GM12878 (cell line): ENCODE data around the gene FTMT. TPM values are rescaled to one million over a fixed set of nuclear protein-coding genes. Genes with fewer than 3 reads are reported as not detected.

Source experiments
- ATAC-seq: fragments of 200-7000 bp; cut with Tn5 transposase; 3 replicates; pipeline ENCODE4 v1.9.1; 2020; ENCODE audit warnings: mild to moderate bottlenecking, moderate library complexity
- BruUV-seq: library from RNA; stranded (reverse); fragments of 400-500 nt; replicated peaks from 2 replicates; lab custom pipeline; 2021; lab: Mats Ljungman, UMichigan
- CTCF ChIA-PET: fragments of 300-600 bp; sonication (Branson Sonifier 250); formaldehyde crosslinking; extraction: SDS; loops from one replicate; lab custom pipeline; 2021; ENCODE audit warnings: inconsistent platforms; lab: Yijun Ruan, JAX
- POLR2A ChIA-PET: fragments of 350-600 bp; formaldehyde crosslinking; extraction: SDS; loops from one replicate; lab custom pipeline; 2021; ENCODE audit warnings: inconsistent platforms; lab: Charles Lee
- RAD21 ChIA-PET: fragments of 300-600 bp; sonication (Branson Sonifier 250); formaldehyde crosslinking; loops from one replicate; lab custom pipeline; 2023; ENCODE audit warnings: antibody characterized with exemption; ENCODE audit not compliant: unreplicated experiment; lab: Charles Lee
- SMC1A ChIA-PET: fragments of 300-600 bp; sonication (Branson Sonifier 250); formaldehyde crosslinking; loops from one replicate; lab custom pipeline; 2023; ENCODE audit not compliant: unreplicated experiment, uncharacterized antibody; lab: Charles Lee
- DNase-seq: peaks from one replicate; pipeline ENCODE4 v3.0.0-alpha.2; 2011; ENCODE audit warnings: low read depth, low spot score
- FAIRE-seq: peaks from 3 replicates; lab custom pipeline; 2011; peaks lifted over from hg19 to GRCh38; lab: Jason Lieb, UNC
- H2AFZ ChIP-seq: 2 replicates; pipeline ENCODE4 v1.6.0; 2011; ENCODE audit warnings: low read depth, low read length, control low read depth; ENCODE audit not compliant: control insufficient read depth
- H3K27ac ChIP-seq: 2 replicates; pipeline ENCODE4 v1.5.1; 2011; ENCODE audit warnings: control low read depth; ENCODE audit not compliant: control insufficient read depth, insufficient read depth
- H3K27me3 ChIP-seq, 2 experiments: replicated peaks in 1 of 2; 2 replicates each; pipeline versions ENCODE4 v1.6.0 to v1.6.1; 2011; ENCODE audit warnings: low read length in 1 of 2; ENCODE audit not compliant: control insufficient read depth in 2 of 2, insufficient read depth in 2 of 2
- H3K36me3 ChIP-seq, 2 experiments: 2 replicates each; pipeline ENCODE4 v1.5.1; 2011; ENCODE audit warnings: low read length in 1 of 2; ENCODE audit not compliant: control insufficient read depth in 2 of 2, insufficient read depth in 2 of 2
- H3K4me1 ChIP-seq: 2 replicates; pipeline ENCODE4 v1.6.1; 2011; ENCODE audit warnings: mild to moderate bottlenecking, low read length, moderate library complexity, mixed read lengths; ENCODE audit not compliant: control insufficient read depth, insufficient read depth
- H3K4me2 ChIP-seq: 2 replicates; pipeline ENCODE4 v1.6.0; 2011; ENCODE audit warnings: control low read depth; ENCODE audit not compliant: control insufficient read depth, insufficient read depth
- H3K4me3 ChIP-seq: fragments of 200-600 bp; sonication (generic); 2 replicates; pipeline ENCODE4 v1.5.1; 2016
- H3K79me2 ChIP-seq: 2 replicates; pipeline ENCODE4 v1.6.0; 2011; ENCODE audit warnings: low read length; ENCODE audit not compliant: control insufficient read depth, insufficient read depth
- H3K9ac ChIP-seq: 2 replicates; pipeline ENCODE4 v1.8.0; 2011; ENCODE audit warnings: low read length, control low read depth, mixed read lengths; ENCODE audit not compliant: control insufficient read depth, insufficient read depth
- H3K9me3 ChIP-seq: replicated peaks from 3 replicates; pipeline ENCODE4 v1.5.1; 2011; ENCODE audit warnings: mild to moderate bottlenecking, low read length; ENCODE audit not compliant: control insufficient read depth, insufficient read depth
- H4K20me1 ChIP-seq: 2 replicates; pipeline ENCODE4 v1.6.0; 2011; ENCODE audit not compliant: control insufficient read depth, insufficient read depth
- ATF7 ChIP-seq: fragments of 450-650 bp; IDR thresholded peaks from 2 replicates; pipeline ENCODE4 v1.6.1; 2016; ENCODE audit warnings: low read depth, mild to moderate bottlenecking
- CHD1 ChIP-seq: IDR thresholded peaks from 2 replicates; pipeline ENCODE4 v1.6.1; 2012; ENCODE audit warnings: low read depth, low read length, improper control_type of control experiment
- ETV6 ChIP-seq, 2 experiments: fragments of 450-650 bp in 1 of 2; IDR thresholded peaks in 1 of 2; conservative IDR thresholded peaks in 1 of 2; 2 replicates each; pipeline ENCODE4 v1.6.1; 2014; ENCODE audit warnings: antibody characterized with exemption in 1 of 2, borderline replicate concordance in 1 of 2, low read depth in 1 of 2, mild to moderate bottlenecking in 1 of 2, moderate library complexity in 1 of 2
- FOXK2 ChIP-seq: fragments of 450-650 bp; IDR thresholded peaks from 2 replicates; pipeline ENCODE4 v1.6.1; 2017; ENCODE audit warnings: mild to moderate bottlenecking, moderate library complexity
- FOXM1 ChIP-seq: IDR thresholded peaks from 2 replicates; pipeline ENCODE4 v1.6.1; 2012; ENCODE audit warnings: low read depth, mild to moderate bottlenecking, inconsistent platforms, low read length, moderate library complexity
- HDAC2 ChIP-seq: fragments of 200-600 bp; sonication (generic); IDR thresholded peaks from 2 replicates; pipeline ENCODE4 v1.6.1; 2017
- IKZF1 ChIP-seq: fragments of 450-650 bp; conservative IDR thresholded peaks from 2 replicates; pipeline ENCODE4 v1.6.1; 2017; ENCODE audit warnings: antibody characterized with exemption, mild to moderate bottlenecking
- MAX ChIP-seq: IDR thresholded peaks from 2 replicates; pipeline ENCODE4 v1.6.1; 2012; ENCODE audit warnings: low read depth, low read length, improper control_type of control experiment
- MXI1 ChIP-seq: fragments of 150-350 bp; IDR thresholded peaks from 2 replicates; pipeline ENCODE4 v1.6.1; 2011; ENCODE audit warnings: low read depth, mild to moderate bottlenecking, inconsistent platforms, low read length, improper control_type of control experiment
- NFXL1 ChIP-seq: fragments of 450-650 bp; IDR thresholded peaks from 2 replicates; pipeline ENCODE4 v1.6.1; 2017; ENCODE audit warnings: antibody characterized with exemption, mild to moderate bottlenecking, borderline replicate concordance
- NFYB ChIP-seq: IDR thresholded peaks from 2 replicates; pipeline ENCODE4 v1.6.1; 2011; ENCODE audit warnings: low read depth, mild to moderate bottlenecking, low read length, improper control_type of control experiment, moderate library complexity; ENCODE audit not compliant: insufficient read depth
- POLR2AphosphoS5 ChIP-seq: IDR thresholded peaks from 2 replicates; pipeline ENCODE4 v1.6.1; 2011; ENCODE audit warnings: mild to moderate bottlenecking, low read length, inconsistent platforms
- SKIL ChIP-seq: fragments of 450-650 bp; IDR thresholded peaks from 2 replicates; pipeline ENCODE4 v1.6.1; 2017; ENCODE audit warnings: mild to moderate bottlenecking, low read depth, inconsistent platforms; ENCODE audit not compliant: poor library complexity, severe bottlenecking
- SMARCA5 ChIP-seq: fragments of 450-650 bp; IDR thresholded peaks from 2 replicates; pipeline ENCODE4 v1.6.1; 2017; ENCODE audit warnings: mild to moderate bottlenecking
- TAF1 ChIP-seq: IDR thresholded peaks from 2 replicates; pipeline ENCODE4 v1.6.1; 2011; ENCODE audit warnings: mild to moderate bottlenecking, low read depth, low read length, borderline replicate concordance
- YBX1 ChIP-seq: fragments of 450-650 bp; IDR thresholded peaks from 2 replicates; pipeline ENCODE4 v1.6.1; 2016; ENCODE audit warnings: antibody characterized with exemption
- YY1 ChIP-seq: IDR thresholded peaks from 2 replicates; pipeline ENCODE4 v1.6.1; 2011; ENCODE audit warnings: low read depth, mild to moderate bottlenecking, low read length
- ZNF24 ChIP-seq: fragments of 450-650 bp; IDR thresholded peaks from 2 replicates; pipeline ENCODE4 v1.6.1; 2017; ENCODE audit warnings: antibody characterized with exemption, mild to moderate bottlenecking
- WGBS: methylation state at CpG from one replicate; pipeline ENCODE4 v1.1.6; 2016; ENCODE audit warnings: low lambda C conversion rate; ENCODE audit not compliant: insufficient replicate concordance, insufficient coverage; ENCODE audit errors: missing lambda C conversion rate; 5-methylcytosine and 5-hydroxymethylcytosine counted together
- in situ Hi-C: fragments of 300-500 bp; cut with MboI; formaldehyde crosslinking; loops from 9 replicates; pipeline ENCODE4 v1.14.3; 2018; ENCODE audit warnings: mixed read lengths
- intact Hi-C: fragments of 100-400 bp; cut with micrococcal nuclease; formaldehyde crosslinking; loops from one replicate; pipeline ENCODE4 v1.14.2; 2022; ENCODE audit not compliant: unreplicated experiment
- polyA plus RNA-seq, 11 experiments: library from polyadenylated mRNA; depleted of rRNA in 4 of 11; unstranded in 6 of 11; stranded (reverse) in 5 of 11; fragments of >200 nt; fragmentation: Nextera tagmentation in 4 of 11; fragmentation: Illumina TruSeq in 1 of 11; extraction: Ambion mirVana in 4 of 11; extraction: Trizol in 1 of 11; gene quantifications; 1 replicate in 1 of 11; 2 replicates in 10 of 11; pipeline versions ENCODE4 v1.2.1 to v1.2.3, GENCODE V29; 2011 to 2016; ENCODE audit warnings: inconsistent platforms in 2 of 11, missing spikeins in 2 of 11, low read depth in 1 of 11
- total RNA-seq, 4 experiments: library from RNA; depleted of rRNA in 3 of 4; stranded (reverse); fragments of >200 nt in 3 of 4; fragmentation: Illumina TruSeq in 1 of 4; extraction: Trizol in 1 of 4; gene quantifications; 2 replicates each; pipeline versions ENCODE4 v1.2.1 to v1.2.3, GENCODE V29; 2013 to 2021
- TF ChIP-seq, protein P1 (sequence below): fragments of 450-650 bp; IDR thresholded peaks from 2 replicates; pipeline ENCODE4 v1.6.1; 2017; ENCODE audit warnings: low read depth, mild to moderate bottlenecking, moderate library complexity
- TF ChIP-seq, protein P2 (sequence below): fragments of 450-650 bp; IDR thresholded peaks from 2 replicates; pipeline ENCODE4 v1.6.1; 2016; ENCODE audit warnings: mild to moderate bottlenecking

Gene FTMT
- total and polyA plus RNA-seq, 10 of the 15 experiments (the other 5 are each of a cell fraction or from before 2014, with no cell fraction given) = not detected

DNA sequence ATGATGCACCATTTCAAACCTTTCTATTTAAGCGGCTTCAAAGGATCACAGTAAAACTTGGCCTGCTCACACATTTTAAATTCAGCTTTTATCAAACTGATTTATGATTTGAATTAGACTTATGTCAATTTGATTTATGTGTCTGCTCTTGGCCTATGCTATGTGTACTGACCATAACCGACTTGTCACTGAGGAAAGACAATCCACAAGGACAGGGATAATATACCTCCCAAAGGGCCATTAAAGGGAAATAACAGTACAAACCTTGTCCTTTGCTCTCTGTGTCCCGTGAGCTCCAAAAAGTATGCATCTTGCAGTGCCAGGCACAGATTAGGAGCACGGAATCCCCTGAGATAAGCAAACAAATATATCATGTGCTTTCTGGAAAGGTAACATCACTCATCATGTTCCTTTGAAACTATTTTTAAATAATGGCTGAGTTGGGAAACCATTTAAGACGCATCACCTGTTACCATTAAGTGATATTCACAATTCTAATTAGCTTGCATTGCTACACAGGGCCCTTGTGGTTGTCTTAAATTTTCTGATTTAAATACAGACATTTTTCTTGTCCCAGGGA is 31.9 kb upstream of the FTMT start:
- POLR2A ChIA-PET = no interaction called here
- Histone ChIP-seq H3K27me3 (no peaks in the 10 kb centered on the region; a peak in 1 of 4 replicates), H4K20me1 (no peaks in the 10 kb centered on the region), H2AFZ (no peak overlapping the region), H3K9ac (no peak overlapping the region), H3K79me2 (no peaks in the 10 kb centered on the region), H3K4me3 (no peak overlapping the region), H3K27ac (no peak overlapping the region), H3K36me3 (no peaks in the 10 kb centered on the region), H3K4me2 (no peak overlapping the region), H3K4me1 (no peaks in the 10 kb centered on the region), H3K9me3 (no peaks in the 10 kb centered on the region)
- no peak for ATAC-seq
- intact Hi-C loops = no loop called here
- 6% methylated on average over 5 of the region's 5 CpGs for WGBS
- TF ChIP-seq ATF7 = no peak
- no peak for TF ChIP-seq SMARCA5
- no peak for TF ChIP-seq YY1
- no peak for TF ChIP-seq SKIL
- no peak for TF ChIP-seq NFYB
- no peak for TF ChIP-seq POLR2AphosphoS5
- TF ChIP-seq ETV6 (conservative IDR thresholded peaks at IDR 0.05 in 1 of 2, IDR thresholded peaks at IDR 0.05 in 1 of 2; ENCODE audit: borderline replicate concordance in 1 of 2, low read depth in 1 of 2) = no peak
- TF ChIP-seq MAX = no peak
- no peak for TF ChIP-seq ZNF24
- TF ChIP-seq, protein P1, sequence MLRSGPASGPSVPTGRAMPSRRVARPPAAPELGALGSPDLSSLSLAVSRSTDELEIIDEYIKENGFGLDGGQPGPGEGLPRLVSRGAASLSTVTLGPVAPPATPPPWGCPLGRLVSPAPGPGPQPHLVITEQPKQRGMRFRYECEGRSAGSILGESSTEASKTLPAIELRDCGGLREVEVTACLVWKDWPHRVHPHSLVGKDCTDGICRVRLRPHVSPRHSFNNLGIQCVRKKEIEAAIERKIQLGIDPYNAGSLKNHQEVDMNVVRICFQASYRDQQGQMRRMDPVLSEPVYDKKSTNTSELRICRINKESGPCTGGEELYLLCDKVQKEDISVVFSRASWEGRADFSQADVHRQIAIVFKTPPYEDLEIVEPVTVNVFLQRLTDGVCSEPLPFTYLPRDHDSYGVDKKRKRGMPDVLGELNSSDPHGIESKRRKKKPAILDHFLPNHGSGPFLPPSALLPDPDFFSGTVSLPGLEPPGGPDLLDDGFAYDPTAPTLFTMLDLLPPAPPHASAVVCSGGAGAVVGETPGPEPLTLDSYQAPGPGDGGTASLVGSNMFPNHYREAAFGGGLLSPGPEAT = no peak
- no peak for TF ChIP-seq TAF1
- TF ChIP-seq, protein P2, sequence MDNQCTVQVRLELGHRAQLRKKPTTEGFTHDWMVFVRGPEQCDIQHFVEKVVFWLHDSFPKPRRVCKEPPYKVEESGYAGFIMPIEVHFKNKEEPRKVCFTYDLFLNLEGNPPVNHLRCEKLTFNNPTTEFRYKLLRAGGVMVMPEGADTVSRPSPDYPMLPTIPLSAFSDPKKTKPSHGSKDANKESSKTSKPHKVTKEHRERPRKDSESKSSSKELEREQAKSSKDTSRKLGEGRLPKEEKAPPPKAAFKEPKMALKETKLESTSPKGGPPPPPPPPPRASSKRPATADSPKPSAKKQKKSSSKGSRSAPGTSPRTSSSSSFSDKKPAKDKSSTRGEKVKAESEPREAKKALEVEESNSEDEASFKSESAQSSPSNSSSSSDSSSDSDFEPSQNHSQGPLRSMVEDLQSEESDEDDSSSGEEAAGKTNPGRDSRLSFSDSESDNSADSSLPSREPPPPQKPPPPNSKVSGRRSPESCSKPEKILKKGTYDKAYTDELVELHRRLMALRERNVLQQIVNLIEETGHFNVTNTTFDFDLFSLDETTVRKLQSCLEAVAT = no peak
- no peak for TF ChIP-seq CHD1
- TF ChIP-seq YBX1 = no peak
- no peak for TF ChIP-seq HDAC2
- no peak for TF ChIP-seq IKZF1
- no peak for TF ChIP-seq FOXM1
- no peak for TF ChIP-seq MXI1
- no peak for TF ChIP-seq NFXL1
- TF ChIP-seq FOXK2 = no peak
- in situ Hi-C loops = no loop called here
- RAD21 ChIA-PET = no interaction called here
- CTCF ChIA-PET = no interaction called here
- DNase-seq = no peak
- BruUV-seq = no TSS peak
- SMC1A ChIA-PET = interaction anchor here (1.3 kb wide), 1 partner anchor 9 kb away, joined by 4 read pairs; no protein-coding TSS in a partner anchor
- FAIRE-seq = no peak
